ENCODE data around the gene KCNN3. TPM values are rescaled to one million over a fixed set of nuclear protein-coding genes. Genes with fewer than 3 reads are reported as not detected.

The KCNN3 gene
- total and polyA plus RNA-seq, 2 of the 8 experiments (the other 6 are each of a cell fraction or from before 2014, with no cell fraction given): 2.8 to 3.7 TPM

GRCh38 chr1:154798645-154799044, 71.4 kb downstream of the KCNN3 start:
- ChIA-PET CTCF (ENCODE audit: partially characterized antibody) (interaction anchor here (1.2 to 6.4 kb wide), 4 partner anchors 9 to 64 kb away, joined by 5 to 29 read pairs (median 10); no protein-coding TSS in a partner anchor), POLR2A (ENCODE audit: partially characterized antibody) (no interaction called here)
- no peak overlapping the region for H2BK20ac ChIP-seq (ENCODE audit: low read length)
- TF ChIP-seq RXRA (IDR thresholded peaks at IDR 0.05; ENCODE audit: insufficient read depth, low read depth, low read length): no peak
- no peak for TF ChIP-seq NRF1 (IDR thresholded peaks at IDR 0.05; ENCODE audit: low read depth, low read length)
- TF ChIP-seq CEBPB (IDR thresholded peaks at IDR 0.05; ENCODE audit: low read depth, low read length): no peak
- TF ChIP-seq KDM5A (IDR thresholded peaks at IDR 0.05; ENCODE audit: low read length): no peak
- no peak for TF ChIP-seq BACH1 (IDR thresholded peaks at IDR 0.05; ENCODE audit: low read length)
- H3K4me3 ChIP-seq (ENCODE audit: extremely low read depth in 1 of 4, insufficient read depth in 2 of 4, low read depth in 3 of 4, low read length in 4 of 4): no peak overlapping the region
- no peak overlapping the region for H2BK5ac ChIP-seq (ENCODE audit: low read depth, low read length)
- no peak overlapping the region for H2BK12ac ChIP-seq (ENCODE audit: low read depth, low read length)
- H3K4ac ChIP-seq (replicated peaks; ENCODE audit: insufficient read length, low read depth, low read length): no peak overlapping the region
- H2AK5ac ChIP-seq (ENCODE audit: low read depth, low read length): no peak overlapping the region
- H3K14ac ChIP-seq (ENCODE audit: insufficient read length): no peak overlapping the region
- H3K56ac ChIP-seq (replicated peaks; ENCODE audit: insufficient read length, low read depth, low read length): no peak overlapping the region
- 81% methylated on average over 1 of the region's 1 CpG; no CpG with 5 or more reads in 1 of the 2 experiments for WGBS, 2 experiments (ENCODE audit: extremely low coverage in 1 of 2, insufficient coverage in 1 of 2, insufficient read length in 1 of 2, insufficient replicate concordance in 2 of 2, low coverage in 1 of 2, low lambda C conversion rate in 2 of 2, missing lambda C conversion rate in 1 of 2)
- no peaks in the 10 kb centered on the region for H3K36me3 ChIP-seq (ENCODE audit: control insufficient read depth in 2 of 4, insufficient read depth in 4 of 4, low read length in 3 of 4)
- no peaks in the 10 kb centered on the region for H4K20me1 ChIP-seq (replicated peaks in 1 of 2; ENCODE audit: control insufficient read depth in 1 of 2, insufficient read depth in 2 of 2, low read length in 2 of 2)
- no peak for DNase-seq (ENCODE audit: low read depth in 1 of 2, low spot score in 2 of 2)
- H3K9ac ChIP-seq (replicated peaks in 1 of 4; ENCODE audit: extremely low read depth in 1 of 4, low read depth in 3 of 4, low read length in 3 of 4): no peak overlapping the region
- no peak overlapping the region for H4K8ac ChIP-seq (ENCODE audit: extremely low read depth, insufficient read depth, low read length)
- H3K4me2 ChIP-seq (ENCODE audit: insufficient read depth in 1 of 2, low read depth in 2 of 2, low read length in 2 of 2): no peak overlapping the region
- no peak for FAIRE-seq
- H2BK120ac ChIP-seq (replicated peaks; ENCODE audit: low read depth, low read length): no peak overlapping the region
- no peaks in the 10 kb centered on the region for H3K9me3 ChIP-seq (ENCODE audit: insufficient read depth in 2 of 2, low read depth in 1 of 2, low read length in 1 of 2)
- H4K5ac ChIP-seq (ENCODE audit: insufficient read length, low read depth, low read length): no peak overlapping the region
- H3K4me1 ChIP-seq (replicated peaks in 1 of 4; ENCODE audit: control insufficient read depth in 3 of 4, insufficient read depth in 4 of 4, low read length in 3 of 4): no peaks in the 10 kb centered on the region
- H2BK15ac ChIP-seq (ENCODE audit: low read length): no peak overlapping the region
- H3K18ac ChIP-seq (ENCODE audit: extremely low read depth, low read length): no peak overlapping the region
- H3K79me1 ChIP-seq (ENCODE audit: low read depth, low read length): no peaks in the 10 kb centered on the region
- no peak overlapping the region for H4K91ac ChIP-seq (replicated peaks; ENCODE audit: insufficient read length, low read length)
- no peaks in the 10 kb centered on the region; a peak in 1 of 7 replicates for H3K27me3 ChIP-seq (replicated peaks in 1 of 4; ENCODE audit: control insufficient read depth in 3 of 4, extremely low read depth in 1 of 4, insufficient read depth in 3 of 4, low read length in 3 of 4)
- no peak overlapping the region for H3K23ac ChIP-seq (ENCODE audit: insufficient read length)
- H2AFZ ChIP-seq (ENCODE audit: low read length): no peak overlapping the region
- H3K23me2 ChIP-seq (ENCODE audit: low read depth, low read length): no peaks in the 10 kb centered on the region
- no peaks in the 10 kb centered on the region for H3K79me2 ChIP-seq (ENCODE audit: control insufficient read depth in 1 of 2, insufficient read depth in 2 of 2, low read length in 2 of 2)
- H3K27ac ChIP-seq (ENCODE audit: low read depth, low read length): no peak overlapping the region
